DOHH2 (cell line): ENCODE measurements around the gene REV1.

Experiments
- H3F3A ChIP-seq: fragments of 200-600 bp; sonication (generic), shearing (Covaris generic); 2 replicates; pipeline ENCODE4 v1.6.0; 2016; ENCODE audit warnings: antibody characterized with exemption, mild to moderate bottlenecking; ENCODE audit not compliant: control insufficient read depth, insufficient read depth
- H3K27ac ChIP-seq: fragments of 200-600 bp; sonication (generic); 2 replicates; pipeline ENCODE4 v1.5.1; 2014; ENCODE audit warnings: low read depth, mild to moderate bottlenecking, low read length, moderate library complexity
- H3K27me3 ChIP-seq: fragments of 200-600 bp; sonication (generic); 2 replicates; pipeline ENCODE4 v1.6.1; 2014; ENCODE audit warnings: mild to moderate bottlenecking, low read length, mixed read lengths; ENCODE audit not compliant: control insufficient read depth
- H3K36me3 ChIP-seq: fragments of 200-600 bp; sonication (generic); 2 replicates; pipeline ENCODE4 v1.6.1; 2014; ENCODE audit warnings: mild to moderate bottlenecking, low read length, moderate library complexity, mixed read lengths; ENCODE audit not compliant: control insufficient read depth
- H3K4me1 ChIP-seq: fragments of 200-600 bp; sonication (generic); 2 replicates; pipeline ENCODE4 v1.6.1; 2014; ENCODE audit warnings: mild to moderate bottlenecking, low read length, mixed read lengths; ENCODE audit not compliant: control insufficient read depth
- H3K4me2 ChIP-seq: fragments of 200-600 bp; sonication (generic); 2 replicates; pipeline ENCODE4 v1.6.0; 2014; ENCODE audit warnings: mild to moderate bottlenecking, low read length, moderate library complexity
- H3K4me3 ChIP-seq: fragments of 200-600 bp; sonication (generic); 2 replicates; pipeline ENCODE4 v1.5.1; 2014; ENCODE audit warnings: mild to moderate bottlenecking, low read length, mixed read lengths
- H3K79me2 ChIP-seq: fragments of 200-600 bp; sonication (generic); 2 replicates; pipeline ENCODE4 v1.6.1; 2014; ENCODE audit warnings: mild to moderate bottlenecking, low read length, mixed read lengths; ENCODE audit not compliant: control insufficient read depth
- H3K9me2 ChIP-seq: fragments of 200-600 bp; sonication (generic); replicated peaks from 2 replicates; pipeline ENCODE4 v1.6.1; 2014; ENCODE audit warnings: mild to moderate bottlenecking, low read length, mixed read lengths; ENCODE audit not compliant: control insufficient read depth
- H3K9me3 ChIP-seq: fragments of 200-600 bp; sonication (generic); 2 replicates; pipeline ENCODE4 v1.6.1; 2014; ENCODE audit warnings: antibody characterized with exemption, low read length, mixed read lengths; ENCODE audit not compliant: control insufficient read depth, insufficient read depth
- H4K20me1 ChIP-seq: fragments of 200-600 bp; sonication (generic); 2 replicates; pipeline ENCODE4 v1.6.0; 2014; ENCODE audit warnings: low read depth, mild to moderate bottlenecking, antibody characterized with exemption, low read length, moderate library complexity; ENCODE audit not compliant: control insufficient read depth, insufficient read depth
- CTCF ChIP-seq: fragments of 200-600 bp; sonication (generic); IDR thresholded peaks from one replicate; pipeline ENCODE4 v1.5.1; 2014; ENCODE audit warnings: antibody characterized with exemption, mild to moderate bottlenecking, low read depth, low read length; ENCODE audit not compliant: poor library complexity, severe bottlenecking
- EZH2phosphoT487 ChIP-seq: fragments of 200-600 bp; sonication (generic); IDR thresholded peaks from 2 replicates; pipeline ENCODE4 v1.6.1; 2017; ENCODE audit warnings: borderline replicate concordance, mild to moderate bottlenecking, antibody characterized with exemption, low read length, moderate library complexity, mixed read lengths

The REV1 gene

GRCh38 chr2:99451280-99451679 is 38.5 kb downstream of the REV1 start:
- no peak overlapping the region for H3K27ac ChIP-seq
- H3K36me3 ChIP-seq, result peaks cover 67% of the 10 kb centered on the region
- H3K4me1 ChIP-seq, result no peaks in the 10 kb centered on the region
- no peak overlapping the region for H3K4me2 ChIP-seq
- no peaks in the 10 kb centered on the region for H3K9me2 ChIP-seq
- H3K27me3 ChIP-seq, result no peaks in the 10 kb centered on the region
- H3K79me2 ChIP-seq, result peaks cover 41% of the 10 kb centered on the region
- TF ChIP-seq EZH2phosphoT487 (no peak), CTCF (no peak)
- no peak overlapping the region for H3K4me3 ChIP-seq
- no peaks in the 10 kb centered on the region for H3F3A ChIP-seq
- no peaks in the 10 kb centered on the region for H3K9me3 ChIP-seq
- H4K20me1 ChIP-seq, result no peaks in the 10 kb centered on the region

GRCh38 chr2:99450199-99450598 is 39.6 kb downstream of the REV1 start:
- Histone ChIP-seq H3K4me2 (no peak overlapping the region), H3K4me1 (no peaks in the 10 kb centered on the region), H3F3A (no peaks in the 10 kb centered on the region), H3K9me3 (no peaks in the 10 kb centered on the region), H4K20me1 (no peaks in the 10 kb centered on the region), H3K9me2 (no peaks in the 10 kb centered on the region), H3K27ac (no peak overlapping the region), H3K4me3 (no peak overlapping the region), H3K27me3 (no peaks in the 10 kb centered on the region), H3K79me2 (peaks cover 35% of the 10 kb centered on the region), H3K36me3 (peaks cover 60% of the 10 kb centered on the region)
- TF ChIP-seq EZH2phosphoT487, result no peak
- TF ChIP-seq CTCF, result no peak

- Histone ChIP-seq H3K9me3 (no peaks in the 10 kb centered on the region), H3K9me2 (no peaks in the 10 kb centered on the region), H3K4me3 (no peak overlapping the region), H3K4me2 (no peak overlapping the region), H3K27ac (no peak overlapping the region), H3K4me1 (no peaks in the 10 kb centered on the region), H4K20me1 (no peaks in the 10 kb centered on the region), H3K27me3 (no peaks in the 10 kb centered on the region), H3K79me2 (peaks cover 33% of the 10 kb centered on the region), H3K36me3 (peaks cover 55% of the 10 kb centered on the region), H3F3A (no peaks in the 10 kb centered on the region)
- TF ChIP-seq CTCF (no peak), EZH2phosphoT487 (no peak)
Measured at GRCh38 chr2:99448556-99448955, 41.3 kb downstream of the REV1 start.

GRCh38 chr2:99445065-99445464 is 44.8 kb downstream of the REV1 start:
- Histone ChIP-seq H3K36me3 (peaks cover 56% of the 10 kb centered on the region), H3K27ac (no peak overlapping the region), H4K20me1 (no peaks in the 10 kb centered on the region), H3K27me3 (no peaks in the 10 kb centered on the region), H3K4me1 (no peaks in the 10 kb centered on the region), H3K79me2 (peaks cover 22% of the 10 kb centered on the region), H3K4me3 (no peak overlapping the region), H3K9me2 (no peaks in the 10 kb centered on the region), H3K9me3 (no peaks in the 10 kb centered on the region), H3K4me2 (no peak overlapping the region), H3F3A (0 out of 2 replicates have a peak, but pooled peaks cover 3% of the 10 kb centered on the region)
- TF ChIP-seq EZH2phosphoT487 (no peak), CTCF (no peak)
